ENCODE data around the gene SFPQ.

SFPQ gene

GRCh38 chr1:35136780-35137179 lies 56.2 kb downstream of the SFPQ start:
- no peak for DNase-seq
